PC-9 (cell line): ENCODE data around the gene VAV2.

ENCODE experiments used
- EZH2 ChIP-seq: fragments of 200-600 bp; sonication (generic); IDR thresholded peaks from 2 replicates; pipeline ENCODE4 v1.8.0; 2017; ENCODE audit warnings: antibody characterized with exemption, low read depth
- TF ChIP-seq, protein P1 (sequence below): fragments of 200-600 bp; sonication (generic); conservative IDR thresholded peaks from 2 replicates; pipeline ENCODE4 v1.6.1; 2017; ENCODE audit warnings: mixed run types, antibody characterized with exemption, mild to moderate bottlenecking, moderate library complexity

DNA sequence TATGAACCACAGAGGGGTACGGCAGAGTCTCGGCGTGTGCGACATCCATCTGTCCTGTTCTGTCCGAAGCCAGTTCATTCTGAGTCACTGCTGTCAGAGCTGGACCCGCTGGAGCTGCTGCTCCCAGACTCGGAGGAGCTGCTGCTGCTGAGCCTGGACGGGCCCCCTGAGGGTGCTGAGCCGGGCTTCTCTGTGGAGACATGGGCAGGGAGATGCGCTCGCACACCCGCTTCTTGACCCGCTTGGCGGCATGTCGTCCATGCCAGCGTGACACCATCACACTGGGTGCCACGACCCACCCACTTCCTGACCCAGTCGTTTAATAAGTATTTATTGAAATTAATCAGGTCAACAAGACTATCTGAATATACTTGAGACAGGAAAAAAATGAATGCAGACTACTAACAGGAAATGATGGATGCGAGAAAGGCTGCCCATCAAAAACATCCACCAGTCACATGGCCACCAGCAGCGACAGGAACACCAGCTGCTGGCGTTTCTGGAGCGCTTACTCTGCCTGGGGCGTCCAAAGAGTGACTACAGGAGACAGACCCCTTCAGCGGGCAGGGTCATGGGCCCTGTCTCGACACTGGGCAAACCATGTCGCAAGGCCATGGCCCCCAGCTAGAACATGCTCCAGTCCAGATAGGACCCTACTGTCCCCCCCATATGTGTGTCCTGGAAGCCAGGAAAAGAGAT is 41.5 kb upstream of the VAV2 start:
- TF ChIP-seq, protein P1, sequence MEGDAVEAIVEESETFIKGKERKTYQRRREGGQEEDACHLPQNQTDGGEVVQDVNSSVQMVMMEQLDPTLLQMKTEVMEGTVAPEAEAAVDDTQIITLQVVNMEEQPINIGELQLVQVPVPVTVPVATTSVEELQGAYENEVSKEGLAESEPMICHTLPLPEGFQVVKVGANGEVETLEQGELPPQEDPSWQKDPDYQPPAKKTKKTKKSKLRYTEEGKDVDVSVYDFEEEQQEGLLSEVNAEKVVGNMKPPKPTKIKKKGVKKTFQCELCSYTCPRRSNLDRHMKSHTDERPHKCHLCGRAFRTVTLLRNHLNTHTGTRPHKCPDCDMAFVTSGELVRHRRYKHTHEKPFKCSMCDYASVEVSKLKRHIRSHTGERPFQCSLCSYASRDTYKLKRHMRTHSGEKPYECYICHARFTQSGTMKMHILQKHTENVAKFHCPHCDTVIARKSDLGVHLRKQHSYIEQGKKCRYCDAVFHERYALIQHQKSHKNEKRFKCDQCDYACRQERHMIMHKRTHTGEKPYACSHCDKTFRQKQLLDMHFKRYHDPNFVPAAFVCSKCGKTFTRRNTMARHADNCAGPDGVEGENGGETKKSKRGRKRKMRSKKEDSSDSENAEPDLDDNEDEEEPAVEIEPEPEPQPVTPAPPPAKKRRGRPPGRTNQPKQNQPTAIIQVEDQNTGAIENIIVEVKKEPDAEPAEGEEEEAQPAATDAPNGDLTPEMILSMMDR = no peak
- TF ChIP-seq EZH2 = no peak
